SU-DHL-6 (cell line): ENCODE measurements around the gene PHKG1.
"Not testable (repeated sequence)": the region's sequence is repeated elsewhere in the genome, so short reads cannot be mapped to it uniquely, and the experiment has no call there.

Source experiments
- H2AFZ ChIP-seq: fragments of 200-600 bp; sonication (generic); 2 replicates; pipeline ENCODE4 v1.6.1; 2014; ENCODE audit warnings: low read depth, mild to moderate bottlenecking, moderate library complexity, mixed read lengths, antibody characterized with exemption, low read length; ENCODE audit not compliant: severe bottlenecking
- H3F3A ChIP-seq: fragments of 200-600 bp; shearing (Covaris generic); 2 replicates; pipeline ENCODE4 v1.6.0; 2016; ENCODE audit warnings: antibody characterized with exemption, mild to moderate bottlenecking; ENCODE audit not compliant: insufficient read depth
- H3K27ac ChIP-seq: fragments of 200-600 bp; sonication (generic); 2 replicates; pipeline ENCODE4 v1.5.1; 2016; ENCODE audit warnings: low read depth, mild to moderate bottlenecking, low read length, moderate library complexity, mixed read lengths
- H3K27me3 ChIP-seq: fragments of 200-600 bp; sonication (generic), shearing (Covaris generic); 2 replicates; pipeline ENCODE4 v1.6.0; 2014; ENCODE audit warnings: mild to moderate bottlenecking, low read length
- H3K36me3 ChIP-seq: fragments of 200-600 bp; sonication (generic); 2 replicates; pipeline ENCODE4 v1.6.1; 2014; ENCODE audit warnings: mild to moderate bottlenecking, low read length, mixed read lengths
- H3K4me2 ChIP-seq: fragments of 300-600, 200-600 bp; shearing (Covaris generic), sonication (generic); 2 replicates; pipeline ENCODE4 v1.6.0; 2014; ENCODE audit warnings: low read length, low read depth, mild to moderate bottlenecking; ENCODE audit not compliant: poor library complexity, severe bottlenecking
- H3K4me3 ChIP-seq: fragments of 200-600 bp; sonication (generic); 2 replicates; pipeline ENCODE4 v1.5.1; 2014; ENCODE audit warnings: antibody characterized with exemption, low read length, mild to moderate bottlenecking, mixed read lengths; ENCODE audit not compliant: insufficient read depth, poor library complexity, severe bottlenecking
- H3K79me2 ChIP-seq: fragments of 200-600 bp; sonication (generic); 2 replicates; pipeline ENCODE4 v1.6.1; 2014; ENCODE audit warnings: mild to moderate bottlenecking, low read length, moderate library complexity; ENCODE audit not compliant: insufficient read depth
- H3K9ac ChIP-seq: fragments of 200-600 bp; sonication (generic); 2 replicates; pipeline ENCODE4 v1.7.0; 2014; ENCODE audit warnings: mild to moderate bottlenecking, low read length
- H3K9me2 ChIP-seq: fragments of 200-600 bp; sonication (generic); replicated peaks from 2 replicates; pipeline ENCODE4 v1.6.1; 2014; ENCODE audit warnings: low read length; ENCODE audit not compliant: insufficient read depth
- H3K9me3 ChIP-seq: fragments of 200-600 bp; sonication (generic); 2 replicates; pipeline ENCODE4 v1.6.1; 2014; ENCODE audit warnings: low read length, mixed read lengths; ENCODE audit not compliant: insufficient read depth
- H4K20me1 ChIP-seq: fragments of 200-600 bp; sonication (generic); 2 replicates; pipeline ENCODE4 v1.6.1; 2014; ENCODE audit warnings: low read depth, mild to moderate bottlenecking, antibody characterized with exemption, low read length, moderate library complexity, mixed read lengths
- CTCF ChIP-seq: fragments of 200-600 bp; sonication (generic); IDR thresholded peaks from one replicate; pipeline ENCODE4 v1.5.1; 2017; ENCODE audit warnings: antibody characterized with exemption, mild to moderate bottlenecking, low read length, moderate library complexity; ENCODE audit not compliant: insufficient read depth, poor library complexity, severe bottlenecking
- EZH2phosphoT487 ChIP-seq: fragments of 200-600 bp; sonication (generic), shearing (Covaris generic); conservative IDR thresholded peaks from 2 replicates; pipeline ENCODE4 v1.6.1; 2018; ENCODE audit warnings: mild to moderate bottlenecking, antibody characterized with exemption, low read length, moderate library complexity, mixed read lengths

PHKG1 gene

GRCh38 chr7:56086761-56087160, 6.0 kb downstream of the PHKG1 start:
- no peaks in the 10 kb centered on the region for H3K9me2 ChIP-seq
- H4K20me1 ChIP-seq = no peaks in the 10 kb centered on the region
- TF ChIP-seq CTCF (no peak), EZH2phosphoT487 (no peak)
- H3K9ac ChIP-seq = no peak overlapping the region
- H2AFZ ChIP-seq = no peak overlapping the region
- no peak overlapping the region for H3K4me2 ChIP-seq
- no peaks in the 10 kb centered on the region for H3K36me3 ChIP-seq
- H3K27me3 ChIP-seq = no peaks in the 10 kb centered on the region
- H3K4me3 ChIP-seq = no peak overlapping the region
- no peaks in the 10 kb centered on the region for H3F3A ChIP-seq
- no peaks in the 10 kb centered on the region for H3K9me3 ChIP-seq
- H3K79me2 ChIP-seq = no peaks in the 10 kb centered on the region
- no peak overlapping the region for H3K27ac ChIP-seq

- Histone ChIP-seq H2AFZ (no peak overlapping the region), H3F3A (no peaks in the 10 kb centered on the region), H3K36me3 (peaks cover 3% of the 10 kb centered on the region), H3K79me2 (no peaks in the 10 kb centered on the region), H3K27me3 (no peaks in the 10 kb centered on the region), H4K20me1 (no peaks in the 10 kb centered on the region), H3K9me3 (no peaks in the 10 kb centered on the region), H3K9ac (no peak overlapping the region), H3K9me2 (no peaks in the 10 kb centered on the region), H3K4me2 (no peak overlapping the region), H3K27ac (no peak overlapping the region), H3K4me3 (no peak overlapping the region)
- TF ChIP-seq EZH2phosphoT487 (no peak), CTCF (no peak)
Measured at GRCh38 chr7:56083150-56083785, 9.5 kb downstream of the PHKG1 start.

GRCh38 chr7:56081626-56082340, 11.0 kb downstream of the PHKG1 start:
- H3K4me2 ChIP-seq = no peak overlapping the region
- no peaks in the 10 kb centered on the region for H3F3A ChIP-seq
- H2AFZ ChIP-seq = no peak overlapping the region
- H3K9ac ChIP-seq = no peak overlapping the region
- no peaks in the 10 kb centered on the region for H4K20me1 ChIP-seq
- no peaks in the 10 kb centered on the region for H3K27me3 ChIP-seq
- no peak overlapping the region for H3K27ac ChIP-seq
- H3K9me3 ChIP-seq = no peaks in the 10 kb centered on the region
- no peak overlapping the region for H3K4me3 ChIP-seq
- no peak for TF ChIP-seq EZH2phosphoT487
- no peak for TF ChIP-seq CTCF
- peaks cover 6% of the 10 kb centered on the region for H3K36me3 ChIP-seq
- H3K9me2 ChIP-seq = no peaks in the 10 kb centered on the region
- no peaks in the 10 kb centered on the region for H3K79me2 ChIP-seq

- not testable (repeated sequence) for H3K9me3 ChIP-seq, H3K9ac ChIP-seq, H3K36me3 ChIP-seq, H3K27ac ChIP-seq, H4K20me1 ChIP-seq, H2AFZ ChIP-seq, H3K4me2 ChIP-seq, H3F3A ChIP-seq, H3K9me2 ChIP-seq, H3K79me2 ChIP-seq, H3K27me3 ChIP-seq, H3K4me3 ChIP-seq
Measured at GRCh38 chr7:56080726-56081435, 11.9 kb downstream of the PHKG1 start.
